Neural crest cell (in vitro differentiated cells): ENCODE results near the gene HMCN2. TPM values are rescaled to one million over a fixed set of nuclear protein-coding genes. Genes with fewer than 3 reads are reported as not detected.

Experiments used
- DNase-seq: peaks from one replicate; pipeline ENCODE4 v3.0.0; 2021; ENCODE audit warnings: low read depth, mixed read lengths, low spot score
- H3K27ac Mint-ChIP-seq: one replicate; pipeline ENCODE4 v1.8.0; 2021; ENCODE audit warnings: mild to moderate bottlenecking, mixed read lengths; ENCODE audit not compliant: unreplicated experiment
- H3K27me3 Mint-ChIP-seq: 2 replicates; pipeline ENCODE4 v1.8.0; 2021; ENCODE audit warnings: low read depth, mild to moderate bottlenecking, mixed read lengths
- H3K36me3 Mint-ChIP-seq: 2 replicates; pipeline ENCODE4 v1.8.0; 2021; ENCODE audit warnings: low read depth, mild to moderate bottlenecking, mixed read lengths
- H3K4me1 Mint-ChIP-seq: 2 replicates; pipeline ENCODE4 v1.8.0; 2021; ENCODE audit warnings: mixed read lengths
- H3K4me3 Mint-ChIP-seq: one replicate; pipeline ENCODE4 v1.8.0; 2021; ENCODE audit warnings: mild to moderate bottlenecking, mixed read lengths
- H3K9me3 Mint-ChIP-seq: 2 replicates; pipeline ENCODE4 v1.8.0; 2021; ENCODE audit warnings: mixed read lengths
- total RNA-seq: library from RNA; stranded (reverse); gene quantifications from 2 replicates; pipeline ENCODE4 v1.2.1, GENCODE V29; 2021
- TF ChIP-seq, protein P1 (sequence below): fragments of 200-600 bp; sonication (generic); conservative IDR thresholded peaks from 2 replicates; pipeline ENCODE4 v1.5.0; 2021; ENCODE audit warnings: antibody characterized with exemption, mild to moderate bottlenecking

Gene HMCN2
- total RNA-seq, 1 donor from 2014 or later, result not detected

DNA sequence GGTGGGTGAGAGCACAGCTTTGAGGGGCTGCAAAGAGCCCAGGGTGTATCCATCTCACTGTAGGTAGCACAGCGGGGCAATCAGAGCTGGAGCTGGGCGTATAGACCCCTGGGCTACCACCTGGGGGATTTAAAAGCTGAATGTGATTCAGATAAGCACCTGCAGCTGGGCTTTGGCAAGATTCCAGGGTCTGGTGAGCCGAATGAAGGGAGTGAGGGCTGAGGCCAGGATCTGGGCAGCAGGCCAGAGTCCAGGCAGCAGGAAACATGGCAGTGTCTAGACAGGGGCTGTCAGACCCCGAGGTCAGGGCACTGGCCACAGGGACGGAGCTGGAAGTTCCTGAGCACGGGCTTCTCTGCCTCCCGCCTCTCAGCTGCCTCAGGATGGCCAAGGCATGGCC lies 187.9 kb downstream of the HMCN2 start:
- H3K27ac Mint-ChIP-seq, result no peak overlapping the region

DNA sequence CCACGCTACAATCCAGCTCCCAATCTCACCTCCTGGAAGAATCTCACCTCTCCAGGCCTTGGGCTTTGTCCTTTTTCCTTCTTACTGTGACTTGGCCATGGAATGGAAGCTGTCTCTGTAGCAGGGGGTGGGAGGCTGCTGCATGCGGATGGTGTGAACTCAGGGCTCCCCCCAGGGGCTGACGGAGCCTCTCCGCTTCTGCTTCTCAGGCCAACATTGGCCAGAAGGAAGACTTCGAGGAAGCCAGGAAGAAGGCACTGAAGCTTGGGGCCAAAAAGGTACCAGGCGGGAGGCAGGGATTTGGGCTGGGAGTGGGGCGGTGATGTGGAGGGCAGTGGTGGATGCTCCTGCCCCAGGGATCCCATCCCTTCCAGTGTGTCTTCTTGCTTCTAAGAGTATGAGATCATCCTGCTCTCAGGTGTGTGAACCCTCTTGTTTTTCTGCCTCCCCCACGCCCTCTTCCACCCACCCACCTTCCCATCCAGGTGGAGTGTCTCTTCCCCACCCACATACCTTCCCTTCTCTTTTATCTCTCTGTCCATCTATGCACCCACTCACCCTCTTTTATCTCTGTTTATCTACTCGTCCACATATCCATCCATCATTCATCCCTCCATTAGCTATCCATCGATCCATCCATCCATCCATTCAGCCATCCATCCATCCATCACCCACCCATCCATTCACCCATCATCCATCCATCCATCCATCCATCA lies 188.7 kb downstream of the HMCN2 start:
- Mint-ChIP-seq H3K27ac (no peak overlapping the region), H3K9me3 (no peaks in the 10 kb centered on the region), H3K4me1 (no peaks in the 10 kb centered on the region), H3K27me3 (no peaks in the 10 kb centered on the region), H3K4me3 (no peak overlapping the region), H3K36me3 (no peaks in the 10 kb centered on the region)
- TF ChIP-seq, protein P1, sequence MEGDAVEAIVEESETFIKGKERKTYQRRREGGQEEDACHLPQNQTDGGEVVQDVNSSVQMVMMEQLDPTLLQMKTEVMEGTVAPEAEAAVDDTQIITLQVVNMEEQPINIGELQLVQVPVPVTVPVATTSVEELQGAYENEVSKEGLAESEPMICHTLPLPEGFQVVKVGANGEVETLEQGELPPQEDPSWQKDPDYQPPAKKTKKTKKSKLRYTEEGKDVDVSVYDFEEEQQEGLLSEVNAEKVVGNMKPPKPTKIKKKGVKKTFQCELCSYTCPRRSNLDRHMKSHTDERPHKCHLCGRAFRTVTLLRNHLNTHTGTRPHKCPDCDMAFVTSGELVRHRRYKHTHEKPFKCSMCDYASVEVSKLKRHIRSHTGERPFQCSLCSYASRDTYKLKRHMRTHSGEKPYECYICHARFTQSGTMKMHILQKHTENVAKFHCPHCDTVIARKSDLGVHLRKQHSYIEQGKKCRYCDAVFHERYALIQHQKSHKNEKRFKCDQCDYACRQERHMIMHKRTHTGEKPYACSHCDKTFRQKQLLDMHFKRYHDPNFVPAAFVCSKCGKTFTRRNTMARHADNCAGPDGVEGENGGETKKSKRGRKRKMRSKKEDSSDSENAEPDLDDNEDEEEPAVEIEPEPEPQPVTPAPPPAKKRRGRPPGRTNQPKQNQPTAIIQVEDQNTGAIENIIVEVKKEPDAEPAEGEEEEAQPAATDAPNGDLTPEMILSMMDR, result no peak
- no peak for DNase-seq

More for the DNA sequence above, 187.9 kb downstream of the HMCN2 start:
- H3K9me3 Mint-ChIP-seq, result no peaks in the 10 kb centered on the region
- no peak overlapping the region for H3K4me3 Mint-ChIP-seq
- TF ChIP-seq, protein P1, result no peak
- peaks cover 5% of the 10 kb centered on the region for H3K4me1 Mint-ChIP-seq
- H3K27me3 Mint-ChIP-seq, result peaks cover 5% of the 10 kb centered on the region
- H3K36me3 Mint-ChIP-seq, result no peaks in the 10 kb centered on the region
- no peak for DNase-seq

DNA sequence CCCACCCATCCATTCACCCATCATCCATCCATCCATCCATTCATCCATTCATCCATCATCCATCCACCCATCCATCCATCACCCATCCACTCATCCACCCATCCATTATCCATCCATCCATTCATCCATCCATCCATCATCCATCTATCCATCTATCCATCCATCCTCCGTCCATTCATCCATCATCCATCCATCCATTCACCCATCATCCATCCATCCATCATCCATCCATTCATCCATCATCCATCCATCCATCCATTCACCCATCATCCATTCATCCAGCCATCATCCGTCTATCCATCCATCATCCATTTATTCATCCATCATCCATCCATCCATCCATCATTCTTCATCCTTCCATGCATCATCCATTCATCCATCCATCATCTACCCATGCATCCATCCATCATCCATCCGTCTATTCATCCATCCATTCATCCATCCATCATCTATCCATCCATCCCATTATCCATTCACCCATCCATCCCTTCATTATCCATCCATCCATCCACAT lies 189.3 kb downstream of the HMCN2 start:
- TF ChIP-seq, protein P1, result no peak
- H3K27ac Mint-ChIP-seq, result no peak overlapping the region
- H3K4me3 Mint-ChIP-seq, result no peak overlapping the region

DNA sequence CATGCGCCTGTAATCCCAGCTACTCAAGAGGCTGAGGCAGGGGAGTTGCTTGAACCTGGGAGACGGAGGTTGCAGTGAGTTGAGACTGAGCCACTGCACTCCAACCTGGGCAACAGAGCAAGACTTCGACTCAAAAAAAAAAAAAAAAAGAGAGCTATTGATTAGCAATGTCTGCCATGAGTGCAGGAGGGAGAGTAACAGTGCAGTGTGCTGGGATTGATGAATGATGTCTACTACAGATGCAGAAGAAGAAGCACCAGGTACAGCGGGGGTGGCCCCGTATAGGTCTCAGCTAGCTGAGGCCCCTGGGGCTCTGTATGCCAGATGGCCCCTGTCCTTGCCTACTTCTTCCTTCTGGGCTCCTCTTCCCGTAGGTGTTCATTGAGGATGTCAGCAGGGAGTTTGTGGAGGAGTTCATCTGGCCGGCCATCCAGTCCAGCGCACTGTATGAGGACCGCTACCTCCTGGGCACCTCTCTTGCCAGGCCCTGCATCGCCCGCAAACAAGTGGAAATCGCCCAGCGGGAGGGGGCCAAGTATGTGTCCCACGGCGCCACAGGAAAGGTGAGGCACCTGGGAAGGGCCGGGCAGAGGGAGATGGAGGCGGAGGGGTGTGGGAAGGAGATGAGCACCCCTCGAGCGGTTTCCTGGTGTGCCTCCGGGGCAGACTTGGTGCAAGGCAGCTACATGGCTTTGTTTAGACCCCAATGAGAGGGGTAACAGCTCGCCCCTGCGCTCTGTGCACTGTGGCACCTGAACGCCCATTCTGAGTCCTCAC lies 192.7 kb downstream of the HMCN2 start:
- no peak overlapping the region for H3K4me3 Mint-ChIP-seq
- TF ChIP-seq, protein P1, result no peak
- H3K27ac Mint-ChIP-seq, result no peak overlapping the region
- DNase-seq, result no peak
- H3K9me3 Mint-ChIP-seq, result no peaks in the 10 kb centered on the region
- H3K36me3 Mint-ChIP-seq, result no peaks in the 10 kb centered on the region
- peaks cover 3% of the 10 kb centered on the region for H3K4me1 Mint-ChIP-seq
- peaks cover 10% of the 10 kb centered on the region for H3K27me3 Mint-ChIP-seq

More for the DNA sequence above, 189.3 kb downstream of the HMCN2 start:
- Mint-ChIP-seq H3K36me3 (no peaks in the 10 kb centered on the region), H3K27me3 (peaks cover under 1% of the 10 kb centered on the region), H3K4me1 (no peaks in the 10 kb centered on the region), H3K9me3 (no peaks in the 10 kb centered on the region)
- DNase-seq, result no peak

- H3K27ac Mint-ChIP-seq, result no peak overlapping the region
- H3K9me3 Mint-ChIP-seq, result no peaks in the 10 kb centered on the region
- TF ChIP-seq, protein P1, result no peak
- H3K4me1 Mint-ChIP-seq, result peaks cover 3% of the 10 kb centered on the region
- no peak overlapping the region for H3K4me3 Mint-ChIP-seq
- no peaks in the 10 kb centered on the region for H3K36me3 Mint-ChIP-seq
- H3K27me3 Mint-ChIP-seq, result peaks cover 10% of the 10 kb centered on the region
- DNase-seq, result no peak
These were observed 193.2 kb downstream of the HMCN2 start for GRCh38 chr9:130458804-130459067.
